ENCODE results near the gene AUNIP.

The AUNIP gene

DNA sequence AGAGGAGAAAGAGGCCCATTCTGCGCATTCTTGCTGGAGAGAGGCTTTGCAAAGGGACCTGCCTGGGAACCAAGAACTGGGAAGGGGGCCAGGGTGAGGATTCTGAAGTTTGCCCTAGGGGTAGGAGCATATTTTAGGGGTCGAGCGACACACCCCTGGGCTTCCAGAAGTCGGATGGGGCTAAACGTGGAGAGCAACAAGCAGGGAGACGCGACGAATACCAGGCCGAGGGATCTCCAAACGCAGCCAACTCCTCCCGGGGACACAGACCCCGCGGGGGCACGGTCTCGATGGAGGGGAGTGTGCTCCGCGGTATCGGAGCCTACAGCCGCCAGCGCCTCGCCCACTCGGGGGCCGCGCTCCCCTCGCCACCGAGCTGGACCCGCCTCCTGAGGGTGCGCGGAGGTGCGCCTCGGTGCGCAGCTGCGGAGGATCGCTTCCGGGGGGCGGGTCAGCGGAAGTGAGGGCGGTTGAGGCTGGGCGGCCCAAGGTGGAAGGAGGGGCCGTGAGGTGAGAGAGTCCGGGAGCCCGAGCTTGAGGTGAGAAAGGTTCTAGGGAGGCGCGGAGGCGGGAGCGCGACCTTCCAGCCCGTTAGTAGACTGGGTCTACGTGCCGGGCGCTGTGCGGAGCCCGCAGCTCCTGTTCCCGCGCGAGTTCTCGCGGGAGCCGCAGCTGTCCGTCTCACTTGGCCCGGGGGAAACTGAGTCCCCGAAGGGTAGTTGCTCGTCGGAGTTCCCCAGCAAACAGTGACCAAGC lies 39.6 kb downstream of the AUNIP start, which contains the start of gene MTFR1L (continued):
- TF ChIP-seq ZBTB49 (tag by site-specific recombination; IDR thresholded peaks at IDR 0.05; ENCODE audit: low read depth): no peak
- TF ChIP-seq, protein P1, sequence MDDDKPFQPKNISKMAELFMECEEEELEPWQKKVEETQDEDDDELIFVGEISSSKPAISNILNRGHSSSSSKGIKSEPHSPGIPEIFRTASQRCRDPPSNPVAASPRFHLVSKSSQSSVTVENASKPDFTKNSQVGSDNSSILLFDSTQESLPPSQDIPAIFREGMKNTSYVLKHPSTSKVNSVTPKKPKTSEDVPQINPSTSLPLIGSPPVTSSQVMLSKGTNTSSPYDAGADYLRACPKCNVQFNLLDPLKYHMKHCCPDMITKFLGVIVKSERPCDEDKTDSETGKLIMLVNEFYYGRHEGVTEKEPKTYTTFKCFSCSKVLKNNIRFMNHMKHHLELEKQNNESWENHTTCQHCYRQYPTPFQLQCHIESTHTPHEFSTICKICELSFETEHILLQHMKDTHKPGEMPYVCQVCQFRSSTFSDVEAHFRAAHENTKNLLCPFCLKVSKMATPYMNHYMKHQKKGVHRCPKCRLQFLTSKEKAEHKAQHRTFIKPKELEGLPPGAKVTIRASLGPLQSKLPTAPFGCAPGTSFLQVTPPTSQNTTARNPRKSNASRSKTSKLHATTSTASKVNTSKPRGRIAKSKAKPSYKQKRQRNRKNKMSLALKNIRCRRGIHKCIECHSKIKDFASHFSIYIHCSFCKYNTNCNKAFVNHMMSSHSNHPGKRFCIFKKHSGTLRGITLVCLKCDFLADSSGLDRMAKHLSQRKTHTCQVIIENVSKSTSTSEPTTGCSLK (tag by site-specific recombination; IDR thresholded peaks at IDR 0.05): no peak
- TF ChIP-seq, protein P2, sequence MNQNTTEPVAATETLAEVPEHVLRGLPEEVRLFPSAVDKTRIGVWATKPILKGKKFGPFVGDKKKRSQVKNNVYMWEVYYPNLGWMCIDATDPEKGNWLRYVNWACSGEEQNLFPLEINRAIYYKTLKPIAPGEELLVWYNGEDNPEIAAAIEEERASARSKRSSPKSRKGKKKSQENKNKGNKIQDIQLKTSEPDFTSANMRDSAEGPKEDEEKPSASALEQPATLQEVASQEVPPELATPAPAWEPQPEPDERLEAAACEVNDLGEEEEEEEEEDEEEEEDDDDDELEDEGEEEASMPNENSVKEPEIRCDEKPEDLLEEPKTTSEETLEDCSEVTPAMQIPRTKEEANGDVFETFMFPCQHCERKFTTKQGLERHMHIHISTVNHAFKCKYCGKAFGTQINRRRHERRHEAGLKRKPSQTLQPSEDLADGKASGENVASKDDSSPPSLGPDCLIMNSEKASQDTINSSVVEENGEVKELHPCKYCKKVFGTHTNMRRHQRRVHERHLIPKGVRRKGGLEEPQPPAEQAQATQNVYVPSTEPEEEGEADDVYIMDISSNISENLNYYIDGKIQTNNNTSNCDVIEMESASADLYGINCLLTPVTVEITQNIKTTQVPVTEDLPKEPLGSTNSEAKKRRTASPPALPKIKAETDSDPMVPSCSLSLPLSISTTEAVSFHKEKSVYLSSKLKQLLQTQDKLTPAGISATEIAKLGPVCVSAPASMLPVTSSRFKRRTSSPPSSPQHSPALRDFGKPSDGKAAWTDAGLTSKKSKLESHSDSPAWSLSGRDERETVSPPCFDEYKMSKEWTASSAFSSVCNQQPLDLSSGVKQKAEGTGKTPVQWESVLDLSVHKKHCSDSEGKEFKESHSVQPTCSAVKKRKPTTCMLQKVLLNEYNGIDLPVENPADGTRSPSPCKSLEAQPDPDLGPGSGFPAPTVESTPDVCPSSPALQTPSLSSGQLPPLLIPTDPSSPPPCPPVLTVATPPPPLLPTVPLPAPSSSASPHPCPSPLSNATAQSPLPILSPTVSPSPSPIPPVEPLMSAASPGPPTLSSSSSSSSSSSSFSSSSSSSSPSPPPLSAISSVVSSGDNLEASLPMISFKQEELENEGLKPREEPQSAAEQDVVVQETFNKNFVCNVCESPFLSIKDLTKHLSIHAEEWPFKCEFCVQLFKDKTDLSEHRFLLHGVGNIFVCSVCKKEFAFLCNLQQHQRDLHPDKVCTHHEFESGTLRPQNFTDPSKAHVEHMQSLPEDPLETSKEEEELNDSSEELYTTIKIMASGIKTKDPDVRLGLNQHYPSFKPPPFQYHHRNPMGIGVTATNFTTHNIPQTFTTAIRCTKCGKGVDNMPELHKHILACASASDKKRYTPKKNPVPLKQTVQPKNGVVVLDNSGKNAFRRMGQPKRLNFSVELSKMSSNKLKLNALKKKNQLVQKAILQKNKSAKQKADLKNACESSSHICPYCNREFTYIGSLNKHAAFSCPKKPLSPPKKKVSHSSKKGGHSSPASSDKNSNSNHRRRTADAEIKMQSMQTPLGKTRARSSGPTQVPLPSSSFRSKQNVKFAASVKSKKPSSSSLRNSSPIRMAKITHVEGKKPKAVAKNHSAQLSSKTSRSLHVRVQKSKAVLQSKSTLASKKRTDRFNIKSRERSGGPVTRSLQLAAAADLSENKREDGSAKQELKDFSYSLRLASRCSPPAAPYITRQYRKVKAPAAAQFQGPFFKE (tag by site-specific recombination; IDR thresholded peaks at IDR 0.05; ENCODE audit: borderline replicate concordance): no peak
- no peak for TF ChIP-seq ZNF366 (tag by site-specific recombination; conservative IDR thresholded peaks at IDR 0.05)
- no peak for TF ChIP-seq ZNF311 (tag by site-specific recombination; IDR thresholded peaks at IDR 0.05; ENCODE audit: borderline replicate concordance)
- TF ChIP-seq ZNF843 (tag by site-specific recombination; IDR thresholded peaks at IDR 0.05): 0 out of 2 replicates have a peak, but pooled peaks have one; percentile 26
- no peak for TF ChIP-seq ZNF776 (tag by site-specific recombination; IDR thresholded peaks at IDR 0.05; ENCODE audit: borderline replicate concordance)
- no peak for TF ChIP-seq IKZF3 (tag by site-specific recombination; IDR thresholded peaks at IDR 0.05)
- TF ChIP-seq ZNF501 (tag by site-specific recombination; IDR thresholded peaks at IDR 0.05): peak; percentile 67; the same call in 1 of the 2 replicates
- no peak for TF ChIP-seq ZNF514 (tag by site-specific recombination; IDR thresholded peaks at IDR 0.05)
- no peak for TF ChIP-seq ZNF792 (tag by site-specific recombination; IDR thresholded peaks at IDR 0.05)
- TF ChIP-seq ZNF518A (tag by site-specific recombination; conservative IDR thresholded peaks at IDR 0.05; ENCODE audit: low read depth): peak; percentile 73
- TF ChIP-seq ZSCAN23 (tag by site-specific recombination; IDR thresholded peaks at IDR 0.05): no peak
- TF ChIP-seq ZNF624 (tag by site-specific recombination; IDR thresholded peaks at IDR 0.05): no peak
- TF ChIP-seq, protein P3, sequence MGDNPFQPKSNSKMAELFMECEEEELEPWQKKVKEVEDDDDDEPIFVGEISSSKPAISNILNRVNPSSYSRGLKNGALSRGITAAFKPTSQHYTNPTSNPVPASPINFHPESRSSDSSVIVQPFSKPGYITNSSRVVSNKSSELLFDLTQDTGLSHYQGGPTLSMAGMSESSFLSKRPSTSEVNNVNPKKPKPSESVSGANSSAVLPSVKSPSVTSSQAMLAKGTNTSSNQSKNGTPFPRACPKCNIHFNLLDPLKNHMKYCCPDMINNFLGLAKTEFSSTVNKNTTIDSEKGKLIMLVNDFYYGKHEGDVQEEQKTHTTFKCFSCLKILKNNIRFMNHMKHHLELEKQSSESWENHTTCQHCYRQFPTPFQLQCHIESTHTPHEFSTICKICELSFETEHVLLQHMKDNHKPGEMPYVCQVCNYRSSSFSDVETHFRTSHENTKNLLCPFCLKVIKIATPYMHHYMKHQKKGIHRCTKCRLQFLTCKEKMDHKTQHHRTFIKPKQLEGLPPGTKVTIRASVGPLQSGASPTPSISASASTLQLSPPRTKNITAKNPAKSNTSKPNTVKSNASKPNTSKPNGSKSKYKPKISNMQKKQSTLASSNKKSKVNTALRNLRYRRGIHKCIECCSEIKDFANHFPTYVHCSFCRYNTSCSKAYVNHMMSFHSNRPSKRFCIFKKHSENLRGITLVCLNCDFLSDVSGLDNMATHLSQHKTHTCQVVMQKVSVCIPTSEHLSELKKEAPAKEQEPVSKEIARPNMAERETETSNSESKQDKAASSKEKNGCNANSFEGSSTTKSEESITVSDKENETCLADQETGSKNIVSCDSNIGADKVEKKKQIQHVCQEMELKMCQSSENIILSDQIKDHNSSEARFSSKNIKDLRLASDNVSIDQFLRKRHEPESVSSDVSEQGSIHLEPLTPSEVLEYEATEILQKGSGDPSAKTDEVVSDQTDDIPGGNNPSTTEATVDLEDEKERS (tag by site-specific recombination; IDR thresholded peaks at IDR 0.05): no peak
- TF ChIP-seq ZNF768 (tag by site-specific recombination; IDR thresholded peaks at IDR 0.05): no peak
- TF ChIP-seq ZBTB17 (tag by site-specific recombination; IDR thresholded peaks at IDR 0.05): peak; percentile 56
